ENCODE data around the gene ARSI.

GRCh38 chr5:150304481-150305081 lies 1.9 kb upstream of the ARSI start:
- TF ChIP-seq, protein P1, sequence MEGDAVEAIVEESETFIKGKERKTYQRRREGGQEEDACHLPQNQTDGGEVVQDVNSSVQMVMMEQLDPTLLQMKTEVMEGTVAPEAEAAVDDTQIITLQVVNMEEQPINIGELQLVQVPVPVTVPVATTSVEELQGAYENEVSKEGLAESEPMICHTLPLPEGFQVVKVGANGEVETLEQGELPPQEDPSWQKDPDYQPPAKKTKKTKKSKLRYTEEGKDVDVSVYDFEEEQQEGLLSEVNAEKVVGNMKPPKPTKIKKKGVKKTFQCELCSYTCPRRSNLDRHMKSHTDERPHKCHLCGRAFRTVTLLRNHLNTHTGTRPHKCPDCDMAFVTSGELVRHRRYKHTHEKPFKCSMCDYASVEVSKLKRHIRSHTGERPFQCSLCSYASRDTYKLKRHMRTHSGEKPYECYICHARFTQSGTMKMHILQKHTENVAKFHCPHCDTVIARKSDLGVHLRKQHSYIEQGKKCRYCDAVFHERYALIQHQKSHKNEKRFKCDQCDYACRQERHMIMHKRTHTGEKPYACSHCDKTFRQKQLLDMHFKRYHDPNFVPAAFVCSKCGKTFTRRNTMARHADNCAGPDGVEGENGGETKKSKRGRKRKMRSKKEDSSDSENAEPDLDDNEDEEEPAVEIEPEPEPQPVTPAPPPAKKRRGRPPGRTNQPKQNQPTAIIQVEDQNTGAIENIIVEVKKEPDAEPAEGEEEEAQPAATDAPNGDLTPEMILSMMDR (IDR thresholded peaks at IDR 0.05; ENCODE audit: low read depth, low read length, missing input control): no peak
- TF ChIP-seq SP1 (IDR thresholded peaks at IDR 0.05) (no peak), HNF4A (conservative IDR thresholded peaks at IDR 0.05) (no peak), NR2F2 (IDR thresholded peaks at IDR 0.05) (no peak), YY1 (IDR thresholded peaks at IDR 0.05) (no peak), TAF1 (conservative IDR thresholded peaks at IDR 0.05) (no peak), EGR1 (IDR thresholded peaks at IDR 0.05; ENCODE audit: low read depth in 2 of 2) (no peak), JUND (IDR thresholded peaks at IDR 0.05) (no peak), GABPA (IDR thresholded peaks at IDR 0.05 in 1 of 2, conservative IDR thresholded peaks at IDR 0.05 in 1 of 2) (no peak), RAD21 (IDR thresholded peaks at IDR 0.05) (no peak)

Measured in liver (tissue), 3 donors.